ENCODE measurements around the gene CDCA4.
"Not testable (repeated sequence)": the region's sequence is repeated elsewhere in the genome, so short reads cannot be mapped to it uniquely, and the experiment has no call there.

CDCA4 gene

DNA sequence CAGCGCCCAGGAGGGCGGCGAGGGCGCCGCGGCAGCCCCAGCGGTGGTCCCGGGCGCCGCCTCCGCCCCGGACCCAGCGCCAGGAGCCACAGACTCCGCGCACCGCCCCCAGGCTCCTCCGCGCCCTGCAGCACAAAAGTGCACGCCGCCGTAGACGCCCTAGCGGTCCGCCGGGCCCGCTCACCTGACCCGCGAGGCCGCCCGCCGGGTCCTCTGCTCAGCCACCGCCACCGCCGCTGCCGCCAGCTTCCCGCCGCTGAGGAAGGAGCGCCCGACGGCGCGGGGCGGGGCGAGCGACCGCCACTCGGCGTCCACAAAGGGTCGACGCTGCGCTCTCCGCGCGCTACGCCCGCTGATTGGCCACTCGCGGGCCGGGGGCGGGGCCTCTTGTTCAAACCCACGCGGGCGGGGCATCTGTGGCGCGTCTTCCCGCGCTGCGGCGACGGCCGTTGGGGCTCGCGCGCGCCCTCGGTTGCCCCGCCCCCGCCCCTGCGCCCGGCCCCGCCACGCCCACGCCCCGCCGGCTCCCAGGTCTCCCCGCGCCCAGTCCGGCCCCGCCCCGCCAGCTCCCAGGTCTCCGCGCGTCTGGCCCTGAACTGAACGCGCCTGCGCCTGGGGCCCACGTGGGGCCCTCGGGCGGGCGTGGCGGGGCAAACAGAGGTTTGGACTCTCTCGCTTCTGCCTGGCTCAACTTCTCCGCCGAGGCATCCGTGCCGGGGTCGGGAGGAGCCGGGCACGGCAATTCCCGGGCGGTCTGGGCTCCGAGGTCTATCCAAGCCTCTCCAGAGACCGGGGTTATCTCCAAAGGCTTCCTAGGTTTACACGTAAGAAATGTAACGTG is at the start of gene CDCA4:
Gene CDCA4, minus strand, starts transcription at position 269 of the 841 bp plus-strand sequence. CDS start 9,154 bp downstream, outside the sequence.
- DNase-seq (ENCODE audit: low spot score) = peak; percentile 95

GRCh38 chr14:105069871-105070759 is 49.2 kb upstream of the CDCA4 start:
- no peak for DNase-seq (ENCODE audit: low spot score)

DNA sequence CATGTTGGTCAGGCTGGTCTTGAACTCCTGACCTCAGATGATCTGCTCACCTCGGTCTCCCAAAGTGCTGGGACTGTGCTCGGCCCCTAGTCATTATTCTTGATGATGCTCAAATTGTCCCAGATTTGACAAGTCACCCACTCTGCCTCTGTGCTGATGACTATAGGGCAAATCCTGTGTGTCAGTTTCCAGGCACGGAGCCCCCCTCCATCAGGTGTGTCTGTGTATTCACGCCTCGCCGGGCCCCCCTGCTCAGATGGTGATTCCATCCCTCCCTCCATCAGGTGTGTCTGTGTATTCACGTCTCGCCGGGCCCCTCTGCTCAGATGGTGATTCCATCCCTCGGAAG is 48.6 kb upstream of the CDCA4 start:
- no peak for DNase-seq (ENCODE audit: low spot score)

- DNase-seq (ENCODE audit: low spot score) = no peak
Measured at GRCh38 chr14:105068818-105069217, 47.9 kb upstream of the CDCA4 start.

GRCh38 chr14:105067969-105068301 is 47.1 kb upstream of the CDCA4 start:
- no peak for DNase-seq (ENCODE audit: low spot score)

GRCh38 chr14:105067140-105067968 is 46.5 kb upstream of the CDCA4 start:
- DNase-seq (ENCODE audit: low spot score) = no peak

- DNase-seq (ENCODE audit: low spot score) = no peak
Measured at GRCh38 chr14:105066240-105067071, 45.6 kb upstream of the CDCA4 start.

DNA sequence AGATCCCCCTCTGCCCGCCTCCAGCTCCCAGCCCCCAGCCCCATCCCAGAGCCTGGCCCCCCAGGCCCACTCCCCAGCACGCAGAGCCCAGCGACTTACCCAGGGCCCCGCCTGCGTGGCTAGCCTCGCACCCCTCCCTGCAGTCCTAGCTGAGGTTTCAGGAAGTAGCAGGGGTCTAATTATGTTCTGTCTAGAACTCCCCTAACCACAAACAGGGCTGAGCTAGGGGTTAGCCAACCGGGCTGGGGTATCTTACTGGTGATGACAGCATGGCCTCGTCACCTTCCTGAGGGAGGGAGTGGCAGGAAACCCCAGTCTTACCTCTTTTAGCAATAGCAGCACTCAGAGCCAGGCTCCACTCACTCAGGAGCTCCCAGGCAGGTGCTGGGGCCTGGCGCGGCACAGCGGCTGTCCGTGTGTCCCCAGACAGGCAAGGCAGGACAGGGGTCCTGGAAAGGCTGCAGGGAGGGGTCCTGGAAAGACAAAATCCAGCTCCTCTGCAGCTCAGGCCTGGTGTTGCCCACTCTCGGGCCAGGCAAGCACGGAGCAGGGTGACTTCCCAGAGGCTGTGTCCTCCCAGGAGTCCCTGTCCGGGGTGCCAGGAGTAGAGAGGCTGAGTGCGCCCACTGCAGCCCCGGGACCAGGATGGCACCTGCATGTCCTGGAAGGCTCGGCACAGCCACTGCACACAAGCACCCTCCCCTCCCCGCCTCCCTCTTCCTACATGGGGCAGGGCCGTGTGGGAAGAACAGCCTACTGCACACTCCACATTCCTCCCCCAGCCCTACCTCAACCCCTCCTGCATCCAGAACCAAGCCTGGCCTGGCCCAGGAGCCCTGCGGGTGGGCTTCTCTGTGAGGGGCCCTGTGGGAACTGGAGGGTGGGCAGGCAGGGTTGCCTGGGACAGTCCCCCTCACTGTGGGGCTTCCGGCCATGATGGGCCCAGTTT is 44.7 kb upstream of the CDCA4 start, which contains the start of gene GPR132:
Gene GPR132, minus strand, starts transcription at position 151 of the 949 bp plus-strand sequence. CDS start 10,010 bp downstream, outside the sequence.
- DNase-seq (ENCODE audit: low spot score) = no peak

- DNase-seq (ENCODE audit: low spot score) = no peak
Measured at GRCh38 chr14:105064721-105065143, 43.8 kb upstream of the CDCA4 start.

GRCh38 chr14:105064001-105064400 is 43.1 kb upstream of the CDCA4 start:
- DNase-seq (ENCODE audit: low spot score) = no peak

- DNase-seq (ENCODE audit: low spot score) = not testable (repeated sequence)
Measured at GRCh38 chr14:105063506-105063905, 42.6 kb upstream of the CDCA4 start.

- DNase-seq (ENCODE audit: low spot score) = no peak
Measured at GRCh38 chr14:105063056-105063455, 42.2 kb upstream of the CDCA4 start.

- no peak for DNase-seq (ENCODE audit: low spot score)
Measured at GRCh38 chr14:105062048-105062433, 41.2 kb upstream of the CDCA4 start.

DNA sequence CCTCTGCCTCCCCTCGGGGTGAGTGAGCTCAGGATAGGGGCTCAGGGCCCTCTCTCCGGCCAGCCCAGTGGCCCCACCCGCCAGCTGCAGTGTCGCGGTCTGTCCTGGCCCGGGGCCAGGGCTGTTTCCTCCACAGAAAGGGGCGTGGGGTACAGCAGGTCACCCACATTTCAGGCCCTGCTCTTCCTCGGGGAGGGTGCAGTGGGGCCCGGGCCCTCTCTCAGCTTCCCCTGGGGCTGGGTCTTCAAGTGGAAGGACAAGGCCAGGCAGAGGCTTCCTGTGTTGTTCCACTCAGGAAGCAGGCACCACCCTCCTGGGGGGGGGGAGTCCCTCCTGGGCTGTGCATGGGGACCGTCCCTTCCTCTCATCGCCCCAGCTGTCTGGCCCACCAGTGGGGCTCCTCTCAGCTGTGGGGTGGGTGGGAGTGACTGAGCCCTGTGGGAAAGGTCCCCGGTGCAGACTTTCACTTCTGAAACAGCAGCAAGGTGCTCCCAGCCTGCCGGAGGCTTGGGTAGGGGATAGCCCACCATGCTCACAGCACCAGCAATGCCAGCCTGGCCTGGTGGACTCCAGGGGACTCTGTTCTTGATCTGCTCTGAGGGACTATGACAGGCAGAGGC is 40.7 kb upstream of the CDCA4 start:
- DNase-seq (ENCODE audit: low spot score) = no peak

GRCh38 chr14:105060751-105061427 is 40.0 kb upstream of the CDCA4 start:
- DNase-seq (ENCODE audit: low spot score) = no peak

DNA sequence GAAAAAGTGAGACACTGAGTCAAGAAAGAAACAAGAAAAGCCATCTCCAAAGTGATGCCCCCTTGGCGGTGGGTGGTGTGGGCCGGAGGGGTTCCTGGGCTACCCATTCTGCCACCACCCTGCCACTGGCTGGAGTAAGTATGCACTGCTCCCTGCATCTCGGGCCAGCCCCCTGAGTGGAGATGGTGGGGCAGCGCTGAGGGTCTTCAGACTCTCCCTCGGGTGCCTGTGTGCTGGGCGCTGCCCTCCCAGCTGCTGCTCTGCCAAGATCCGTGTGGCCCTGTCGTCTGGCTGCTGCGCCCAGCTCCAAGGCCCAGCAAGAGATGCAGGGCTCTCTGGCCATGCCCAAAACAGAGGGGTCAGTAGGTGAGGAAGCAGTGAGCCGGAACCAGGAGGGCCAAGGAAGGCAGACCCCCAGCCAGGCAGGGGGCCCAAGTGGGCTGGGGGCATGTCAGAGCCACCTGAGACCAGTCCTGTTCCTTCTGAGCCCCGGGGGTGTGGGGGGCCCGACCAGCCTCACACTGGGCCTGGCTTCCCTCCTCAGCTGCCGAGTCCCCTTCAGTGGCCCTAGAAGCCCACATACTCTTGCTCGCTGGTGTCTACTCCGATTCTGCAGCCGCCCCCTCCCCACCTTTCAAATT is 39.2 kb upstream of the CDCA4 start:
- DNase-seq (ENCODE audit: low spot score) = no peak

GRCh38 chr14:105059035-105059924 is 38.4 kb upstream of the CDCA4 start:
- no peak for DNase-seq (ENCODE audit: low spot score)
